GM23338 (cell line): ENCODE results near the gene FUT3. TPM values are rescaled to one million over a fixed set of nuclear protein-coding genes. Genes with fewer than 3 reads are reported as not detected.
A peak's percentile ranks its signal among the peaks of the same experiment; 100 is the strongest.

ENCODE experiments used
- ATAC-seq: fragments of 200-7000 bp; cut with Tn5 transposase; 3 replicates; pipeline ENCODE4 v1.9.1; 2020
- DNase-seq: peaks from one replicate; pipeline ENCODE4 v3.0.0-alpha.2; 2015; ENCODE audit warnings: low spot score
- H2AFZ ChIP-seq: fragments of 200-600 bp; sonication (generic); 2 replicates; pipeline ENCODE4 v1.8.0; 2016; ENCODE audit warnings: antibody characterized with exemption, mild to moderate bottlenecking, moderate library complexity
- H3F3A ChIP-seq: fragments of 200-600 bp; sonication (generic); replicated peaks from 2 replicates; pipeline ENCODE4 v1.8.0; 2017; ENCODE audit warnings: antibody characterized with exemption, mixed run types, low read depth
- H3K27ac ChIP-seq: fragments of 200-600 bp; sonication (generic); 2 replicates; pipeline ENCODE4 v1.6.1; 2016; ENCODE audit warnings: low read depth
- H3K27me3 ChIP-seq: fragments of 200-600 bp; sonication (generic); 2 replicates; pipeline ENCODE4 v1.8.0; 2016; ENCODE audit warnings: mild to moderate bottlenecking, mixed run types, moderate library complexity; ENCODE audit not compliant: insufficient read depth
- H3K36me3 ChIP-seq: fragments of 200-600 bp; sonication (generic); 2 replicates; pipeline ENCODE4 v1.8.0; 2016; ENCODE audit warnings: mild to moderate bottlenecking; ENCODE audit not compliant: insufficient read depth
- H3K4me1 ChIP-seq: fragments of 200-600 bp; sonication (generic); 2 replicates; pipeline ENCODE4 v1.8.0; 2016; ENCODE audit warnings: mild to moderate bottlenecking, moderate library complexity; ENCODE audit not compliant: insufficient read depth
- H3K4me2 ChIP-seq: fragments of 200-600 bp; sonication (generic); 2 replicates; pipeline ENCODE4 v1.7.1; 2017; ENCODE audit warnings: mixed run types
- H3K4me3 ChIP-seq: fragments of 200-600 bp; sonication (generic); 2 replicates; pipeline ENCODE4 v1.6.1; 2016; ENCODE audit warnings: mixed run types
- H3K79me2 ChIP-seq: fragments of 200-600 bp; sonication (generic); replicated peaks from 2 replicates; pipeline ENCODE4 v1.8.0; 2017; ENCODE audit warnings: mild to moderate bottlenecking; ENCODE audit not compliant: insufficient read depth
- H3K9me2 ChIP-seq: fragments of 200-600 bp; sonication (generic); 2 replicates; pipeline ENCODE4 v1.8.0; 2017; ENCODE audit not compliant: insufficient read depth
- H4K20me1 ChIP-seq: fragments of 200-600 bp; sonication (generic); replicated peaks from 2 replicates; pipeline ENCODE4 v1.8.0; 2017; ENCODE audit warnings: mild to moderate bottlenecking; ENCODE audit not compliant: insufficient read depth
- H3K27ac Mint-ChIP-seq: 2 replicates; pipeline ENCODE4 v1.8.0; 2020; ENCODE audit warnings: inconsistent platforms, mild to moderate bottlenecking, moderate library complexity, mixed read lengths
- H3K27me3 Mint-ChIP-seq: 3 replicates; pipeline ENCODE4 v1.8.0; 2022; ENCODE audit warnings: low read depth, mild to moderate bottlenecking, moderate library complexity, mixed read lengths, inconsistent platforms; ENCODE audit not compliant: insufficient read depth, poor library complexity
- H3K36me3 Mint-ChIP-seq: 3 replicates; pipeline ENCODE4 v1.8.0; 2021; ENCODE audit warnings: low read depth, mild to moderate bottlenecking, inconsistent platforms, moderate library complexity, mixed read lengths
- H3K4me1 Mint-ChIP-seq: 3 replicates; pipeline ENCODE4 v1.8.0; 2020; ENCODE audit warnings: mild to moderate bottlenecking, inconsistent platforms, mixed read lengths
- H3K4me3 Mint-ChIP-seq: 3 replicates; pipeline ENCODE4 v1.8.0; 2021; ENCODE audit warnings: moderate library complexity, mild to moderate bottlenecking, inconsistent platforms, mixed read lengths
- H3K9me3 Mint-ChIP-seq: 3 replicates; pipeline ENCODE4 v1.8.0; 2020; ENCODE audit warnings: moderate library complexity, mild to moderate bottlenecking, inconsistent platforms, mixed read lengths
- EZH2 ChIP-seq: fragments of 200-600 bp; sonication (generic); IDR thresholded peaks from one replicate; pipeline ENCODE4 v1.8.0; 2017; ENCODE audit warnings: antibody characterized with exemption, mild to moderate bottlenecking, low read depth; ENCODE audit not compliant: unreplicated experiment
- EZH2phosphoT487 ChIP-seq: fragments of 200-600 bp; sonication (generic); IDR thresholded peaks from one replicate; pipeline ENCODE4 v1.8.1; 2018; ENCODE audit warnings: antibody characterized with exemption; ENCODE audit not compliant: unreplicated experiment
- POLR2AphosphoS5 ChIP-seq: IDR thresholded peaks from 2 replicates; pipeline ENCODE4 v1.6.1; 2016; ENCODE audit warnings: antibody characterized with exemption, low read depth
- polyA plus RNA-seq: library from polyadenylated mRNA; unstranded; fragments of >200 nt; fragmentation: Nextera tagmentation; extraction: Ambion mirVana; gene quantifications from 2 replicates; pipeline ENCODE4 v1.2.1, GENCODE V29; 2016
- total RNA-seq: library from RNA; depleted of rRNA; stranded (reverse); fragments of >200 nt; shearing (Covaris generic); gene quantifications from 2 replicates; pipeline ENCODE4 v1.2.3, GENCODE V29; 2014
- TF ChIP-seq, protein P1 (sequence below), 2 experiments: fragments of 200-600 bp in 1 of 2; sonication (generic) in 1 of 2; conservative IDR thresholded peaks; 2 replicates each; pipeline versions ENCODE4 v1.5.1 to v1.6.1; 2016 to 2017; ENCODE audit warnings: antibody characterized with exemption in 2 of 2, low read depth in 2 of 2, mild to moderate bottlenecking in 2 of 2, moderate library complexity in 1 of 2
- TF ChIP-seq, protein P2 (sequence below): IDR thresholded peaks from 2 replicates; pipeline ENCODE4 v1.6.1; 2016; ENCODE audit warnings: antibody characterized with exemption
- TF ChIP-seq, protein P3 (sequence below): IDR thresholded peaks from one replicate; pipeline ENCODE4 v1.6.1; 2018; ENCODE audit warnings: antibody characterized with exemption; ENCODE audit not compliant: unreplicated experiment

Gene FUT3
- total and polyA plus RNA-seq, 2 experiments from 2014 or later, result 0.45 TPM; not detected in 1

DNA sequence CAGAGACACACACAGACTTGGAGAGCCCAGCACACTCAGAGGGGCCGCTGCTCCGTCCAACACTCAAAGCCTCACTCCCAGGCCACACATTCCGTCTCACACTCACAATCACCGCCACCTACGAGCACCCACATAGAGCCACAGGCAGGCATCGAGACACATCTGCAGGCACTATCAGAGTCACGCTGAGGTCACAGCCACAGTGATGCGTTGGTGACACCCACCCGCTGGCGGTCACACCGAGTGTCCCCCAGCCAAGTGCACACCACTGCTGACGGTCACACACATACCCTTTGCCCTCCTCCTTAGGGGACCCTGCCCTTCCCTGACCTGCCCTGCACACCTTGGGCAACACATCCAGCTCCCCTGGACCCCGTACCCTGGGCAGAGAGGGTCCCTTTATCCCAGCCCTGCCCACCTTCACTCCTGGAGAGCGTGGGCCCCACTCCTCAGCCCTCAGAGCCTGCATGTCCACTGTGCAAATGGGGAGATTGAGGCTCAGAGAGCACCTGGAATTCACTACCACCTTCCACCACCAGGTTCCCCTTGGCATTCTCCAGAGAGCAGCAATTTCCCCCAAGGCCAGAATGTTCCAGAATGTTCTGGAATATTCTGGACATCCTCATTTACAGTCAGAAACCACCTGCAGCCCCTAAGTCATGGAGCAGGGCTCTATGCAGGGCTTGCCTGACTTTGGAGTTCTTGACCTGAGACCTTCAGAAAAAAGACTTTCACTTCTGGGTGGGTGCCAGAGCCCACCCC lies 13.7 kb upstream of the FUT3 start:
- Mint-ChIP-seq H3K36me3 (no peaks in the 10 kb centered on the region; the same call in 2 of the 3 replicates), H3K27ac (peak overlapping the region; percentile 78; the same call in 1 of the 2 replicates), H3K27me3 (peaks cover 13% of the 10 kb centered on the region), H3K9me3 (peaks cover 3% of the 10 kb centered on the region; the same call in 1 of the 3 replicates), H3K4me1 (no peaks in the 10 kb centered on the region), H3K4me3 (no peak overlapping the region)
- no peaks in the 10 kb centered on the region for H3K4me1 ChIP-seq
- no peak overlapping the region for H3K4me2 ChIP-seq
- no peak overlapping the region for H3K27ac ChIP-seq
- no peaks in the 10 kb centered on the region for H4K20me1 ChIP-seq
- TF ChIP-seq, protein P1, sequence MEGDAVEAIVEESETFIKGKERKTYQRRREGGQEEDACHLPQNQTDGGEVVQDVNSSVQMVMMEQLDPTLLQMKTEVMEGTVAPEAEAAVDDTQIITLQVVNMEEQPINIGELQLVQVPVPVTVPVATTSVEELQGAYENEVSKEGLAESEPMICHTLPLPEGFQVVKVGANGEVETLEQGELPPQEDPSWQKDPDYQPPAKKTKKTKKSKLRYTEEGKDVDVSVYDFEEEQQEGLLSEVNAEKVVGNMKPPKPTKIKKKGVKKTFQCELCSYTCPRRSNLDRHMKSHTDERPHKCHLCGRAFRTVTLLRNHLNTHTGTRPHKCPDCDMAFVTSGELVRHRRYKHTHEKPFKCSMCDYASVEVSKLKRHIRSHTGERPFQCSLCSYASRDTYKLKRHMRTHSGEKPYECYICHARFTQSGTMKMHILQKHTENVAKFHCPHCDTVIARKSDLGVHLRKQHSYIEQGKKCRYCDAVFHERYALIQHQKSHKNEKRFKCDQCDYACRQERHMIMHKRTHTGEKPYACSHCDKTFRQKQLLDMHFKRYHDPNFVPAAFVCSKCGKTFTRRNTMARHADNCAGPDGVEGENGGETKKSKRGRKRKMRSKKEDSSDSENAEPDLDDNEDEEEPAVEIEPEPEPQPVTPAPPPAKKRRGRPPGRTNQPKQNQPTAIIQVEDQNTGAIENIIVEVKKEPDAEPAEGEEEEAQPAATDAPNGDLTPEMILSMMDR (conservative IDR thresholded peaks at IDR 0.05; ENCODE audit: low read depth in 2 of 2), result 0 out of 4 replicates have a peak, but pooled peaks of 1 of the 2 experiments have one; percentile 29
- no peak for TF ChIP-seq POLR2AphosphoS5
- TF ChIP-seq, protein P2, sequence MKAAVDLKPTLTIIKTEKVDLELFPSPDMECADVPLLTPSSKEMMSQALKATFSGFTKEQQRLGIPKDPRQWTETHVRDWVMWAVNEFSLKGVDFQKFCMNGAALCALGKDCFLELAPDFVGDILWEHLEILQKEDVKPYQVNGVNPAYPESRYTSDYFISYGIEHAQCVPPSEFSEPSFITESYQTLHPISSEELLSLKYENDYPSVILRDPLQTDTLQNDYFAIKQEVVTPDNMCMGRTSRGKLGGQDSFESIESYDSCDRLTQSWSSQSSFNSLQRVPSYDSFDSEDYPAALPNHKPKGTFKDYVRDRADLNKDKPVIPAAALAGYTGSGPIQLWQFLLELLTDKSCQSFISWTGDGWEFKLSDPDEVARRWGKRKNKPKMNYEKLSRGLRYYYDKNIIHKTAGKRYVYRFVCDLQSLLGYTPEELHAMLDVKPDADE, result no peak
- H3K36me3 ChIP-seq, result no peaks in the 10 kb centered on the region
- peak; percentile 28 for DNase-seq
- no peaks in the 10 kb centered on the region for H3K9me2 ChIP-seq
- no peak overlapping the region for H2AFZ ChIP-seq
- no peaks in the 10 kb centered on the region for H3K79me2 ChIP-seq
- H3K4me3 ChIP-seq, result no peak overlapping the region
- H3K27me3 ChIP-seq, result no peaks in the 10 kb centered on the region
- H3F3A ChIP-seq, result no peaks in the 10 kb centered on the region
- ATAC-seq, result peak; percentile 38; the same call in 2 of the 3 replicates

DNA sequence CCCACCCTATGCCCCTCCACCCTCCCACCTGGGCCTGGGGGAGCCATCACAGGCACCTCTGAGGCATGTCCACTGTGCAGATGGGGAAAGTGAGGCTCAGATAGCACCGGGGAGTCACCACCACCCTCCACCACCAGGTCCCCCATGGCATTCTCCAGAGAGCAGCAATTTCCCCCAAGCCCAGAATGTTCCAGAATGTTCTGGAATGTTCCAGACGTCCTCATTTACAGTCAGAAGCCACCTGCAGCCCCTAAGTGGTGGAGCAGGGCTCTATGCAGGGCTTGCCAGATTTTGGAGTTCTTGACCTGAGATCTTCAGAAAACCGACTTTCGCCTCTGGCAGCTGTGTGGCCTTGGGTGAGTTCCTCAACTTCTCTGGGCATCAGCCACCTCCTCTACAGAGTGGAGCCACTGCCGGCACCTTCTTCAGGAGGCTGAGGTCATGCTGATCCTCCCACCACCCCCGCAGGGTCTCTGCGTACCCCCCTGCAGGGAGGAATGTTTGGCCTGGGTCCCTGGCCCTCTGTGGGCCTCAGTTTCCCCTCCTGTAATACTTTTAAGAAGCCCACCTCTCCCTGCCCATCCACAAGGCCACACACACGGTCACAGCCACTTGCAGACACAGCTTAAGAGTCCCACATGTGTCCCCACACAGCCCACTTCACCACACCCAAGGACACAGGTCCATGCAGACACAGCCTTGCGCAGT lies 12.9 kb upstream of the FUT3 start:
- H3K27me3 ChIP-seq, result no peaks in the 10 kb centered on the region
- no peaks in the 10 kb centered on the region; the same call in 2 of the 3 replicates for H3K36me3 Mint-ChIP-seq
- H2AFZ ChIP-seq, result no peak overlapping the region
- ATAC-seq (no peak), DNase-seq (no peak)
- H3K79me2 ChIP-seq, result no peaks in the 10 kb centered on the region
- peaks cover 13% of the 10 kb centered on the region for H3K27me3 Mint-ChIP-seq
- H3K4me2 ChIP-seq, result no peak overlapping the region
- H3F3A ChIP-seq, result no peaks in the 10 kb centered on the region
- no peaks in the 10 kb centered on the region for H3K4me1 ChIP-seq
- peak overlapping the region; percentile 78; the same call in 1 of the 2 replicates for H3K27ac Mint-ChIP-seq
- H4K20me1 ChIP-seq, result no peaks in the 10 kb centered on the region
- no peaks in the 10 kb centered on the region for H3K9me2 ChIP-seq
- no peak overlapping the region for H3K4me3 ChIP-seq
- no peak overlapping the region for H3K27ac ChIP-seq
- H3K36me3 ChIP-seq, result no peaks in the 10 kb centered on the region
- H3K4me3 Mint-ChIP-seq, result no peak overlapping the region
- H3K9me3 Mint-ChIP-seq, result peaks cover 3% of the 10 kb centered on the region; the same call in 1 of the 3 replicates
- no peaks in the 10 kb centered on the region for H3K4me1 Mint-ChIP-seq
- TF ChIP-seq, protein P2, result no peak
- no peak for TF ChIP-seq EZH2phosphoT487
- TF ChIP-seq, protein P3, sequence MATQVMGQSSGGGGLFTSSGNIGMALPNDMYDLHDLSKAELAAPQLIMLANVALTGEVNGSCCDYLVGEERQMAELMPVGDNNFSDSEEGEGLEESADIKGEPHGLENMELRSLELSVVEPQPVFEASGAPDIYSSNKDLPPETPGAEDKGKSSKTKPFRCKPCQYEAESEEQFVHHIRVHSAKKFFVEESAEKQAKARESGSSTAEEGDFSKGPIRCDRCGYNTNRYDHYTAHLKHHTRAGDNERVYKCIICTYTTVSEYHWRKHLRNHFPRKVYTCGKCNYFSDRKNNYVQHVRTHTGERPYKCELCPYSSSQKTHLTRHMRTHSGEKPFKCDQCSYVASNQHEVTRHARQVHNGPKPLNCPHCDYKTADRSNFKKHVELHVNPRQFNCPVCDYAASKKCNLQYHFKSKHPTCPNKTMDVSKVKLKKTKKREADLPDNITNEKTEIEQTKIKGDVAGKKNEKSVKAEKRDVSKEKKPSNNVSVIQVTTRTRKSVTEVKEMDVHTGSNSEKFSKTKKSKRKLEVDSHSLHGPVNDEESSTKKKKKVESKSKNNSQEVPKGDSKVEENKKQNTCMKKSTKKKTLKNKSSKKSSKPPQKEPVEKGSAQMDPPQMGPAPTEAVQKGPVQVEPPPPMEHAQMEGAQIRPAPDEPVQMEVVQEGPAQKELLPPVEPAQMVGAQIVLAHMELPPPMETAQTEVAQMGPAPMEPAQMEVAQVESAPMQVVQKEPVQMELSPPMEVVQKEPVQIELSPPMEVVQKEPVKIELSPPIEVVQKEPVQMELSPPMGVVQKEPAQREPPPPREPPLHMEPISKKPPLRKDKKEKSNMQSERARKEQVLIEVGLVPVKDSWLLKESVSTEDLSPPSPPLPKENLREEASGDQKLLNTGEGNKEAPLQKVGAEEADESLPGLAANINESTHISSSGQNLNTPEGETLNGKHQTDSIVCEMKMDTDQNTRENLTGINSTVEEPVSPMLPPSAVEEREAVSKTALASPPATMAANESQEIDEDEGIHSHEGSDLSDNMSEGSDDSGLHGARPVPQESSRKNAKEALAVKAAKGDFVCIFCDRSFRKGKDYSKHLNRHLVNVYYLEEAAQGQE, result no peak
- no peak for TF ChIP-seq EZH2
